HL-60 (cell line): ENCODE results near the gene MMRN1.

ENCODE experiments used
- CTCF ChIP-seq: IDR thresholded peaks from one replicate; pipeline ENCODE4 v1.5.1; 2011; ENCODE audit warnings: low read length, control low read depth, inconsistent platforms; ENCODE audit not compliant: insufficient read depth
- POLR2AphosphoS5 ChIP-seq: IDR thresholded peaks from 2 replicates; pipeline ENCODE4 v1.6.1; 2012; ENCODE audit warnings: low read depth

GRCh38 chr4:89913623-89914022, 19.0 kb downstream of the MMRN1 start:
- TF ChIP-seq POLR2AphosphoS5 (no peak), CTCF (no peak)
